Activated naive CD4-positive, alpha-beta T cell treated with Interleukin-2 at 50 U/mL for 16 hours (primary cell): ENCODE results near the gene PXDN.
"Not testable (repeated sequence)": the region's sequence is repeated elsewhere in the genome, so short reads cannot be mapped to it uniquely, and the experiment has no call there.

Source experiments
- DNase-seq: peaks from one replicate; pipeline ENCODE4 v3.0.0-alpha.2; 2020

Gene PXDN

DNA sequence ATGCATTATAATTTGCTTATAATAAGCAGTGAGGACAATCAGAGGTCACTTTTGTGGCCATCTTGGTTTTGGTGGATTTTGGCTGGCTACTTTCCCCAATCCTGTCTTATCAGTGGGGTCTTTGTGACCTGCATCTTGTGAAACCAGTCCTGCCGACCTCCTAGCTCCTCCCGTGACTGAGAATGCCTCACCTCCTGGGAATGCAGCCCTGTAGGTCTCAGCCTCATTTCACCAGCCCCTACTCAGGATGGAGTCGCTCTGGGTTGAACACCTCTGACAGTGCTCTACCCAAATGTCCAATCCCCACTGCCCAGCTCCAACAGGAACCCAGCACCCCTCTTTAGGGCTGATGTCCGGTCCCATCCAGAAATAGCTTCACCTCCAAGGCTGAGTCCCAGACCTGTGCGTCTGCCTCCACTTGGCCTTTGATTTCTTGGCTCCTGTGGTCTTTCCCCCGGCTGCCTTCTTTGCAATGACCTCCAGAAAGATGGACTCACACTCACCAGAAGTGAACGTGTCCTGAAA lies 31.3 kb upstream of the PXDN start:
- no peak for DNase-seq

- no peak for DNase-seq
These were observed 30.6 kb upstream of the PXDN start for GRCh38 chr2:1774929-1775328.

DNA sequence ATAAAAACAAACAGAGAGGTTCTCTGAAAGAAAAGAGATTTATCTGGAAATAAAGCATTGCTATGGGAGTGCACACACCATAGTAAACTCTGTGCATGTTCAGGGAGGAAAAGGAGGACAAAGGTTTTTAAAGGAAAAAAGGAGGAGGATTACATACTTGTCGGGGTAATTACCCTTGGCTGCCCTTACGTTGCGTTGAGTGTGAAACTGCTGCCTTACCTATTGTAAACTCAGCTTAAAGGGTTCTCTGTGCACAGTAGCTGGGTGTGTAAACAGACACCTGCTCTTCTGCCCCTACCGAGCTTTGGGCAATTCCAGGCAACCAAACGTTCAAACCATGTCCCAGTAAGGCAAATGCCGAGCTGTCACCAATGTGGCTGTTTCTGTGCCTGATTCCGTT lies 29.6 kb upstream of the PXDN start:
- no peak for DNase-seq

DNA sequence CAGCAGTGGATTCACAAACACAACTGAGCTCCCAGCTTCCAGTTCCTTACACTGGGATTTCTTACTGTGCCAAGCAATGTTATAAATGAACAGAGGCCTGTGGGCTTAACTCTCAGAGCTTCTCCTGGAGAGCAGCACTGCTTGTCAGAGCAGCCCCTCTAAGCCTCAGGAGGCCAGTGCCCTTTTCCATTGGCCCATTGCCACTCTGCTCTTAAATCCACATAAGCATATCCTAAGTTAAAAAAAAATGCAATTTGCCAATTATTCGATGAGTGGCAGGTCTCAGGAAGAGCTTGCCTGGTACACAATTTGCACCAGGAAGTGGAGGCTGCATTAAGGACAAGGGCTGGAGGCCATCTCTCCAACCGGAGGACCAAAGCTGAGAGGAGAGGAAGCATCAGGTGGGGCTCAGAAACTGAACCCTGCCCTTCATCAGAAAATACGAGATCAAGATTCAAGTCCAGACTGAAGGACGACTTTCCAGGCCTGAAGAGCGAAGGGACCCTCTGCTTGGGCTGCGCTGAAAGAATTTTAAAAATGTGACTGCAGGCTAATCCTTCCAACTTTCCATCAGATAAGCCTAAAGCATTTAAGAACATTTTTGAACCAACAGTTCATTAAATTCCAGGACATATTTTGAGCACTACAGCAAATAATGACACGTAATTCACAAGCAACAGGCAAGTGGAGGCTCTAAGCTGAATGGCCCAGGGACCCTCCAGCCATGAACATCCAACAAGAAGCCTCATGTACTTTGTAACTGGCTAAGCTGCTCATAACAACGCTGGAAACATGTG lies 28.4 kb upstream of the PXDN start:
- DNase-seq, result no peak

- no peak for DNase-seq
These were observed 27.4 kb upstream of the PXDN start for GRCh38 chr2:1771626-1772280.

DNA sequence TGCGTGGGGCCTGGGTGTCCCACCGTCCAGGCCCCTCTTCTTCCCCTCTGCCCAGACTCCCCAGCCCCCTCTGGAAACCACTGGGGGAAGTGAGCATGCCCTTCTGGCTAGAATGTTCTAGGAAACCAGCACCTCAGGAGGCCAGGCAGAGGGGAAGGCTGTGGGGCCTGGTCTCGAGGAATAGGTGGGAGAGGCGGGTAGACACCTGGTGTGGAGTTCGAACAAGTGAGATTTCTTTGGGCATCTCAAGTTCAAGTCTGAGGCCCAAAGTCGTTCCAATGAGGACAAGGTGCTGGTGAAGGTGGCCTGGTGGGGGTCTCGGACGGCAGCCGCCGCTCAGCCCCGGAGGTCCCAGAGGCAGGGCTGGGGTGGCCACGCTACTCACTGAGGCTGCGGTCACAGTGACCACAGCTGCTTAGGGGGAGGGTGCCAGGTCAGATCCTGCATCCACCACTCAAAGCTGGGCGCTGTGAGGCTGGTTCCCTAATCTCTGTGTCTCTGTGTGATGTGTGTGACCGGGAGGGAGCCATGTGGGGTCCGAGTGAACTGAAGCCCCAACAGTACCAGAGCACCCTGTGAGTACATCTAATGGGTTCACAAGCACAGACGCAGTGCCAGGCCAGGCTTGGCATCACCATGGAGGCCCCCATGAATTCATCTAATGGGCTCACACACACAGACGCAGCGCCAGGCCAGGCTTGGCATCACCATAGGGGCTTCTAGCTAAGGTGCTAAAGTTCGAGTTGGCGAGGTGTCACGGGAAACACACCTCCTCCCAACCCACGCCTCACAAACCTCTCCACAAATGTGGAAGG lies 26.5 kb upstream of the PXDN start:
- no peak for DNase-seq

- DNase-seq, result peak; percentile 20
These were observed 25.5 kb upstream of the PXDN start for GRCh38 chr2:1769703-1770422.

DNA sequence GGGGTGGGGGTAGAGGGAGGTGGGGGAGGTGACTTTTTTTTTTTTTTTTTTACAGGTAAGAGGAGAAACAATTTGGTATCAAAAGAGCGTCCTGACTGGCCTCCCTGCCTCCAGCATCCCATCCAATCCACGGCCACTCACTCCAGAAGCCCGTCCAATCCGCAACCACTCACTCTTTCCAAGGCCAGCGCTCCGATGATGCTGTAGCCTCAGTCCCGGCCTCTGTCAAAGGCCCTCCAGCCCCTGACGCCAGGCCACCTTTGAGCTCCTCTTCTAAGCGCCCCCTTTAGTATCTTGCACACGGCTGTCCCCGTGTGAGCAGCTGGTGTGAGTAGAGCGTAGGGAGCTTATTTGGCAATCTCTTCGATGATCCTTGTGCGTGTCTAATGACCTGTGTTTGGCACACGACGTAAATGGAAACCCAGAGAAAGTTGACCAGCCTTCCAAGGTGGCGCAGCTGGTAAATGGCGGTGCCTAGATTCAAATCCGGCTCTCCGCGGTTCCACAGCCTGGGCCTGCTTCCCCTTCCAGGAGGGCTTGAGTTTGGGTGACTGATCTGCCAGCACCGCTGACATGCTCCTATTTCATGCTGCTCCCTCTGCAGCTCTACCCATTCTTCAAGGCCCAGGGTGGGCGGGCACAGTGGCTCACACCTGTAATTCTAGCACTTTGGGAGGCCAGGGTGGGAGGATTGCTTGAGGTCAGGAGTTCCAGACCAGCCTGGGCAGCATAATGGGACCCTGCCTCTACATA lies 23.8 kb upstream of the PXDN start:
- DNase-seq, result no peak

GRCh38 chr2:1766851-1767811 lies 22.8 kb upstream of the PXDN start:
- no peak for DNase-seq

- no peak for DNase-seq
These were observed 22.1 kb upstream of the PXDN start for GRCh38 chr2:1766425-1766824.

- DNase-seq, result not testable (repeated sequence)
These were observed 20.9 kb upstream of the PXDN start for GRCh38 chr2:1765201-1765600.

DNA sequence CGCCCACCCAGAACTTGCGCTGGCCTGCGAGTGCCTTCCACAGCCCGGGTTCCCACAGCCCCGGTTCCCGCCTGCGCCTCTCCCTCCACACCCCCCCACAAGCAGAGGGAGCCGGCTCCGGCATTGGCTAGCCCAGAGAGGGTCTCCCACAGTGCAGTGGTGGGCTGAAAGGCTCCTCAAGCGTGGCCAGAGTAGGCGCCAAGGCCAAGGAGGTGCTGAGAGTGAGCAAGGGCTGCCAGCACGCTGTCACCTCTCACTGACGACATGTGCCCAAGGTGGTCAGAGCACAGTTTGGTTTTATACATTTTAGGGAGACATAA lies 15.3 kb upstream of the PXDN start:
- no peak for DNase-seq

DNA sequence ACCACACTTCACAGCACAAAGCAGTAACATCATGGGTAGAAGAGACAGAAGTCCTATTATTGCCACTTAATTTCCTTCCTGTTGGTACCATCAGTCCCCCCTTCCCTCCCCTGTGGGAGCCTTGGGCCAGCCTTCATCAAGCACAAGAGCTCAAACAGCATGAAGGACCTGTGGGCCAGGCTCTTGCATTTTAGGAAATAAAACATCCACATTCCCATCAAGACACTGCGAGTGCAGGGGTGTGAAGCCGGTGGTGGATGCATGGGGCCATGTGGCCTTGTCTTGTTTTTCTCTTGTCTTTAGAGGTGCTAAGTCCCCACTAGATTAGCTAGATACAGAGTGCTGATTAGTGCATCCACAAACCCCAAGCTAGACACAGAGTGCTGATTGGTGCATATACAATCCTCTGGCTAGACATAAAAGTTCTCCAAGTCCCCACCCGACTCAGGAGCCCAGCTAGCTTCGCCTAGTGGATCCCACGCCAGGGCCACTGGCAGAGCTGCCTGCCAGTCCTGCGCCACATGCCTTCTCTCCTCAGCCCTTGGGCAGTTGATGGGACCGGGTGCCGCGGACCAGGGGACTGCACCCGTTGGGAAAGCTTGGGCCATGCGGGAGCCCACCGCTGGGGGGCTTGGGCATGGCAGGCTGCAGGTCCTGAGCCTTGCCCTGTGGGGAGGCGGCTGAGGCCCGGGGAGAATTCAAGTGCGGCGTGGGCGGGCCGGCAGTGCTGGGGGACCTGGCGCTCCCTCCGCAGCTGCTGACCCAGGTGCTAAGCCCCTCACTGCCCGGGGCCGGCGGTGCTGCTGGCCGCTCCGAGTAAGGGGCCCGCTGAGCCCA lies 14.7 kb upstream of the PXDN start:
- DNase-seq, result no peak

DNA sequence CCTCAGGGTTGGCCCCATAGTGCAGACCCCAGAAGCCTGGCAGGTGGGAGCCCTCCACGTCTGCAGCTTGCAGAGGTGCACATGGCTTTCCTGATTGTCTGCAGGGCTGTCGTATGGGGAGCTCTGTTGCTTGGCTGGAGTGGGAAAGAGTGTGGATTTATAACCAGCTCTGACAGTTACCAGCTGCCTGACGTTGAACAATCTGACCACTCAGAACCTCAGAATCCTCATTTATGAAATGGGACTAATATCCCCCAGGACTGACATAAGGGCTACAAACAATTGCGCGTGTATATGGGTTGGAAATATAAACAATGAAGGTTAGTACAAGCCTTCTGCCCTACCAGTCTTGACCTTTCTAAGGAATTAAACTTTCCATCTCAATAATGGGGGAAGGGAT lies 13.9 kb upstream of the PXDN start:
- DNase-seq, result no peak

- DNase-seq, result no peak
These were observed 13.3 kb upstream of the PXDN start for GRCh38 chr2:1757567-1757966.

DNA sequence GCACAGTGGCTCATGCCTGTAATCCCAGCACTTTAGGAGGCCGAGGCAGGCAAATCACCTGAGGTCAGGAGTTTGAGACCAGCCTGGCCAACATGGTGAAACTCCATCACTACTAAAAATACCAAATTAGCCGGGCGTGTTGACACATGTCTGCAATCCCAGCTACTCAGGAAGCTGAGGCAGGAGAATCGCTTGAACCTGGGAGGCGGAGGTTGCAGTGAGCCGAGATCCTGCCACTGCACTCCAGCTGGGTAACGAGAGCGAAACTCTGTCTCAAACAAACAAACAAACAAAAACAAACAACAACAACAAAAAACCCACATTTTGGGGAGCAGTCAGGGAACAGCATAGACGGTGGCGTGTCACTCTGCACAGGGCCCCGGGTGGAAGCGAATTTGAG lies 12.8 kb upstream of the PXDN start:
- not testable (repeated sequence) for DNase-seq

- DNase-seq, result no peak
These were observed 12.1 kb upstream of the PXDN start for GRCh38 chr2:1756456-1756855.

DNA sequence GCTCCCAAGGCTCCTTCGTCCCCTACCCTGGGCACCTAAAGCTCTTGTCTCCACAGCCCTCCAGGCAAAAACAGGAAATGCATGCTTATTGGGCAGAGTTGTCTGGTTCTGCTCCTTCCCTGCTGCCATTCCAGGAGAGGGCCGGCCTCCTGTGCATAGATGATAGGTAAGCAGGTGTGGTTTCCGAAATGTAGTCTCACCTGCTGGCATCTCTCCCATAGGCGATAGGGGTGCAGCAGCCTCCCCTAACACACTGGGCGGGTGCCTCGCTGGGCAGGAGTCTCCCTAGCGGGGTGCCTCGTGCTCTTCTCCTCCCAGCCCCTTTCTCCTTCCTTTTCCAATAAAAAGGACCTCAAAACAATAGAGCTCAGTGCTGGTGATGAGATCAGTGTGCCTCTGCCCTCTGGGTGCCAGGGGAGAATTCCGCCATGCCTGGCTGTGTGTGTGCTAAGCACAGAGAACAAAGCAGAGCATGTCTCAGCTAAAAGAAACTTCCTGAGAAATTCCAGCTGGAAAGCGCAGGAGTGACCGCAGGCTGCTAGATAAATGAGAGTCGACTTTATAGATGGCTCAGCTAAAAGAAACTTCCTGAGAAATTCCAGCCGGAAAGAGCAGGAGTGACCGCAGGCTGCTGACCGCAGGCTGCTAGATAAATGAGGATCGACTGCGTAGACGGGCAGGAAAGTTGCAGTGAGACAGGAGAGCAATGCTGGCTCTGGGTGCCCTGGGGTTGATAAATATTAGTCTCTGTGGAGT lies 11.3 kb upstream of the PXDN start:
- DNase-seq, result no peak

GRCh38 chr2:1754461-1755170 lies 10.3 kb upstream of the PXDN start:
- no peak for DNase-seq
